Sigmoid colon (tissue), 7 donors: ENCODE data around the gene SLC8A3. TPM values are rescaled to one million over a fixed set of nuclear protein-coding genes. Genes with fewer than 3 reads are reported as not detected.
"Not testable (repeated sequence)": the region's sequence is repeated elsewhere in the genome, so short reads cannot be mapped to it uniquely, and the experiment has no call there.

Experiments
- DNase-seq: peaks from one replicate; pipeline ENCODE4 v3.0.0-alpha.2; 2019
- H3K27ac ChIP-seq, 4 donors: fragments of 200-600 bp; sonication (generic); one replicate each; pipeline ENCODE4 v1.5.1; 2016 to 2019; ENCODE audit warnings: mild to moderate bottlenecking in 1 of 4
- H3K27me3 ChIP-seq, 3 donors: fragments of 200-600 bp; sonication (generic); one replicate each; pipeline ENCODE4 v1.5.1; 2019; ENCODE audit warnings: mild to moderate bottlenecking in 1 of 3
- H3K36me3 ChIP-seq, 4 donors: fragments of 200-600 bp; sonication (generic); one replicate each; pipeline ENCODE4 v1.5.1; 2016 to 2019
- H3K4me1 ChIP-seq, 4 donors: fragments of 200-600 bp; sonication (generic); one replicate each; pipeline ENCODE4 v1.5.1; 2017 to 2019
- H3K4me3 ChIP-seq, 4 donors: fragments of 200-600 bp; sonication (generic); one replicate each; pipeline ENCODE4 v1.5.1; 2017 to 2019; ENCODE audit warnings: mild to moderate bottlenecking in 2 of 4, moderate library complexity in 1 of 4
- H3K9me3 ChIP-seq, 4 donors: fragments of 200-600 bp in 3 of 4; sonication (generic) in 3 of 4; one replicate each; pipeline versions ENCODE4 v1.5.1 to v1.6.1; 2013 to 2019
- EP300 ChIP-seq, 4 donors: sonication (generic); formaldehyde crosslinking; IDR thresholded peaks; one replicate each; pipeline ENCODE4 v1.6.1; 2017; ENCODE audit warnings: antibody characterized with exemption in 4 of 4
- POLR2A ChIP-seq, 2 donors: fragments of 450-650 bp; IDR thresholded peaks; one replicate each; pipeline ENCODE4 v1.6.1; 2016; ENCODE audit warnings: antibody characterized with exemption in 2 of 2, mild to moderate bottlenecking in 2 of 2, moderate library complexity in 2 of 2
- POLR2AphosphoS5 ChIP-seq, 4 donors: sonication (generic); formaldehyde crosslinking; IDR thresholded peaks; one replicate each; pipeline ENCODE4 v1.6.1; 2017; ENCODE audit warnings: antibody characterized with exemption in 4 of 4
- WGBS, 2 donors: extraction: QIAGEN DNeasy Blood & Tissue Kit; methylation state at CpG; one replicate each; pipeline ENCODE4 v1.1.7; 2013; 5-methylcytosine and 5-hydroxymethylcytosine counted together
- intact Hi-C: fragments of 100-400 bp; cut with DNase I; formaldehyde crosslinking; loops from one replicate; pipeline ENCODE4 v1.15.1; 2023
- polyA plus RNA-seq, 3 donors: library from polyadenylated mRNA; stranded (reverse); fragments of 200-250 nt; gene quantifications; one replicate each; pipeline ENCODE4 v1.2.3, GENCODE V29; 2013
- total RNA-seq, 4 donors: library from RNA; depleted of rRNA; stranded (reverse); fragments of >200 nt; gene quantifications; one replicate each; pipeline ENCODE4 v1.1.0, GENCODE V29; 2016
- TF ChIP-seq, protein P1 (sequence below), 4 experiments: fragments of 450-650 bp in 3 of 4; fragments of 200-600 bp in 1 of 4; IDR thresholded peaks; one replicate each; pipeline ENCODE4 v1.5.1; 2016 to 2019; ENCODE audit warnings: antibody characterized with exemption in 4 of 4, mild to moderate bottlenecking in 3 of 4, moderate library complexity in 2 of 4
- donor health status: healthy with polysubstance abuse.
- donor health status: Bipolar disorder and iron deficiency.
- donor health status: healthy.

SLC8A3 gene, protein sequence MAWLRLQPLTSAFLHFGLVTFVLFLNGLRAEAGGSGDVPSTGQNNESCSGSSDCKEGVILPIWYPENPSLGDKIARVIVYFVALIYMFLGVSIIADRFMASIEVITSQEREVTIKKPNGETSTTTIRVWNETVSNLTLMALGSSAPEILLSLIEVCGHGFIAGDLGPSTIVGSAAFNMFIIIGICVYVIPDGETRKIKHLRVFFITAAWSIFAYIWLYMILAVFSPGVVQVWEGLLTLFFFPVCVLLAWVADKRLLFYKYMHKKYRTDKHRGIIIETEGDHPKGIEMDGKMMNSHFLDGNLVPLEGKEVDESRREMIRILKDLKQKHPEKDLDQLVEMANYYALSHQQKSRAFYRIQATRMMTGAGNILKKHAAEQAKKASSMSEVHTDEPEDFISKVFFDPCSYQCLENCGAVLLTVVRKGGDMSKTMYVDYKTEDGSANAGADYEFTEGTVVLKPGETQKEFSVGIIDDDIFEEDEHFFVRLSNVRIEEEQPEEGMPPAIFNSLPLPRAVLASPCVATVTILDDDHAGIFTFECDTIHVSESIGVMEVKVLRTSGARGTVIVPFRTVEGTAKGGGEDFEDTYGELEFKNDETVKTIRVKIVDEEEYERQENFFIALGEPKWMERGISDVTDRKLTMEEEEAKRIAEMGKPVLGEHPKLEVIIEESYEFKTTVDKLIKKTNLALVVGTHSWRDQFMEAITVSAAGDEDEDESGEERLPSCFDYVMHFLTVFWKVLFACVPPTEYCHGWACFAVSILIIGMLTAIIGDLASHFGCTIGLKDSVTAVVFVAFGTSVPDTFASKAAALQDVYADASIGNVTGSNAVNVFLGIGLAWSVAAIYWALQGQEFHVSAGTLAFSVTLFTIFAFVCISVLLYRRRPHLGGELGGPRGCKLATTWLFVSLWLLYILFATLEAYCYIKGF
- total RNA-seq (under 1 TPM in 3 of 4 donors, not detected in 1; 0.27 to 0.82 (median 0.36) TPM), polyA plus RNA-seq (under 1 TPM in 1 of 3 donors, not detected in 2; 0.17 TPM)

DNA sequence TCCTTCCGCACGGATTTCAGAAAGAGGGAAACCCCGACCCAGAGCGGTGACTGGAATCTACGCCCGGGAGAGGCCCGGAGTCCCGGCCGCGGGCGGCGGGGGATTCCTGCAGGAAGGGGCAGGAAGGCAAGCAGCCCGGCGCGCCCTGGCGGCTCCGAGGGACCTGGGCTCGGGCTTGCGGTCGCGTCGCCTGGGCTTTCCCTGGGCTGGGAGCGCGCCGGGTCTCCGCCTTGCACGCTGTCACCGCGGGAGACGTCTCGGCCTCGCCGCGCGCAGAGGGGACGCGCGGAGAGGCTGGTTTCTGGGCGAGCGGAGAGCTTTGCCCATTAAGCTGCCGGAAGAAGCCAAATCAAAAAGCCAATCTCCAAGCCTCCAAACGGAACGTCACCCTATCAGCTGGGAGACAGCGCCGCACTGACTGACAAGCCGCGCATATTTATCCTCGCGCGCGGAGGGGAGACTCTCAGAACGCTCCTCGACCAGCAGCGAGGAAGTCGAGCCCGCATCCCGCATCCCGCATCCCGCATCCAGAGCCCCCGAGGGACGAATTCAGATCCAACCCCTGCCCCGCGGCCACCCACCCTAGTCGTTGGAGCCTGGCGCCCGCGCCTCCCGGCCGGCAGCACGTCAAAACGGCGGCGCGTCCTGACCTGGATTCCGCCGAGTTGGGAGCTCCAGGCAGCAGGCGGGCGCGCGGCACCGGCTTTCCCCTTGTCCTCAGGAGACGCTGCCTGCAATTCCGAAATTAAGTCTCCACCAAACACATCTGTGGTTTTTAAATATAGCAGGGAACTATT lies at the start of gene SLC8A3:
Gene SLC8A3, minus strand, starts transcription at position 293 of the 797 bp plus-strand sequence. CDS start 20,529 bp downstream, outside the sequence.
- Histone ChIP-seq H3K27ac (no peak within 1 kb of the TSS), H3K9me3 (no peaks in the 10 kb centered on the region), H3K27me3 (peaks cover 18 to 67% (median 33%) of the 10 kb centered on the region in 3 donors), H3K36me3 (no peaks in the 10 kb centered on the region), H3K4me1 (peaks cover 0 to 28% (median 22%) of the 10 kb centered on the region in 4 donors), H3K4me3 (peak within 1 kb of the TSS in 3 of 4 donors; percentile 29 to 50 (median 42))
- 1% methylated on average over 83 of the region's 83 CpGs for WGBS, 2 donors
- no peak for DNase-seq
- intact Hi-C loops: no loop called here
- TF ChIP-seq EP300 (IDR thresholded peaks at IDR 0.05) (no peak), POLR2A (IDR thresholded peaks at IDR 0.05) (no peak), POLR2AphosphoS5 (IDR thresholded peaks at IDR 0.05) (no peak)
- TF ChIP-seq, protein P1, sequence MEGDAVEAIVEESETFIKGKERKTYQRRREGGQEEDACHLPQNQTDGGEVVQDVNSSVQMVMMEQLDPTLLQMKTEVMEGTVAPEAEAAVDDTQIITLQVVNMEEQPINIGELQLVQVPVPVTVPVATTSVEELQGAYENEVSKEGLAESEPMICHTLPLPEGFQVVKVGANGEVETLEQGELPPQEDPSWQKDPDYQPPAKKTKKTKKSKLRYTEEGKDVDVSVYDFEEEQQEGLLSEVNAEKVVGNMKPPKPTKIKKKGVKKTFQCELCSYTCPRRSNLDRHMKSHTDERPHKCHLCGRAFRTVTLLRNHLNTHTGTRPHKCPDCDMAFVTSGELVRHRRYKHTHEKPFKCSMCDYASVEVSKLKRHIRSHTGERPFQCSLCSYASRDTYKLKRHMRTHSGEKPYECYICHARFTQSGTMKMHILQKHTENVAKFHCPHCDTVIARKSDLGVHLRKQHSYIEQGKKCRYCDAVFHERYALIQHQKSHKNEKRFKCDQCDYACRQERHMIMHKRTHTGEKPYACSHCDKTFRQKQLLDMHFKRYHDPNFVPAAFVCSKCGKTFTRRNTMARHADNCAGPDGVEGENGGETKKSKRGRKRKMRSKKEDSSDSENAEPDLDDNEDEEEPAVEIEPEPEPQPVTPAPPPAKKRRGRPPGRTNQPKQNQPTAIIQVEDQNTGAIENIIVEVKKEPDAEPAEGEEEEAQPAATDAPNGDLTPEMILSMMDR (IDR thresholded peaks at IDR 0.05): no peak

DNA sequence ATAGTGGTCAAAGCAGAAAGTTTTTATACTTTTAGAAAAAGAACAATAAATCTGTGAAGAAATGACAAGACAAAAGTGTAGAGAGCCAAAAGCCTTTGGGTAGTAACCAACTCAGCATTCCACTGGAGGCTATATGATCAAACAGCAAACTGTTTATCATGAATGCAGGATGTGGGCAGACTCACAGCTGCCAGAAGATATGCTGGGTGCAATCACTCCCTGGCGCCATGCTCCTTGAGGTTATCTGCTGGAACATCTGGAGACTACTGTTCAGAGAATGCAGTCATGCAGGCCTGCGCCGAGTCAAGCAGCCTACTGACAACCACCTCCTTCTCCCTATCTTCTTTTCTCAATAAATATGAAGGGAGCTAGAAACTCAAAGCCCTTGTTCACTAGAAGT lies 49.0 kb upstream of the SLC8A3 start:
- H3K4me3 ChIP-seq: no peak overlapping the region
- no peaks in the 10 kb centered on the region for H3K4me1 ChIP-seq
- WGBS, 2 donors: 79 to 88% methylated on average over 3 of the region's 3 CpGs
- H3K27ac ChIP-seq: no peak overlapping the region
- no peaks in the 10 kb centered on the region for H3K27me3 ChIP-seq
- DNase-seq: no peak
- peaks cover 0 to 2% (median 0%) of the 10 kb centered on the region in 4 donors for H3K9me3 ChIP-seq
- H3K36me3 ChIP-seq: no peaks in the 10 kb centered on the region
- TF ChIP-seq EP300 (IDR thresholded peaks at IDR 0.05): no peak
- no peak for TF ChIP-seq POLR2A (IDR thresholded peaks at IDR 0.05)
- TF ChIP-seq POLR2AphosphoS5 (IDR thresholded peaks at IDR 0.05): no peak
- TF ChIP-seq, protein P1 (IDR thresholded peaks at IDR 0.05): no peak
- intact Hi-C loops: no loop called here

DNA sequence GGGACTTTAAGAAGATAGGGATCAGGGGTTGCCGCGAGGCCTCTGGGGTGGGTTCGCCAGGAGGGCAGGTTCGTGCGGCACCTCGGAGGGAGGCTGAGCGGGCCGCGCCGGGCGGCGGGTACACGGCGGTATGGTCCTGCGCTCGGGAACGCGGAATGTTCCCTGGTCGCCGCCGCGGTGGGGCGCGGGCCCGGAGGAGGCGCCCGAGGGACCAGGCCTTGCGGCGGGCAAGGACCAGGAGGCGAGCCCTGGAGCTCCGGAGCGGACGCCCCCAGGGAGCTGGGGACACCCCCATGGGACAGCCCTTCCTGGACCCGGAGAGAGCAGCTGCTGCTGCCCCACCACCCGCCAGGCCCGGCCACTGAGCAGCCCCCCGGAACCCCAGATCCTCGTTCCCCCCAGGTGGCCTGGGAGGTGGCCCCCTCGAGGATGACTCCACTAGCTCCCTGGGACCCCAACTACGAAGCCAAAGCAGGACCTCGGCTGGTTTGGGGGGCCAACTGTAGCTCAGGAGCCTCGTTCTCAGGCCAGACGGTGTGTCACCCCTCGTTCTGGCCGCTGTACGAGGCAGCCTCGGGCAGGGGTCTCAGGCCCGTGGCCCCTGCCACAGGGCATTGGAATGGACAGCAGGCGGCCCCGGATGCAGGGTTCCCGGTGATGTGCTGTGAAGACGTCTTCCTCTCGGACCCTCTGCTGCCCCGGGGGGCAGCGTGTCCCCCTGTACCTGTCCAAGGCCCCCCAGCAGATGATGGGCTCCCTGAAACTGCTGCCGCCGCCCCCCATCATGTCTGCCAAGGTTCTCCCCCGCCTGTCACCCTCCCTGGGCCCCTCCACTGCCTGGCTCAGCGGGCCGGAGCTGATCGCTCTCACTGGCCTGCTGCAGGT lies 45.6 kb upstream of the SLC8A3 start:
- H3K4me3 ChIP-seq: no peak overlapping the region
- no peak overlapping the region for H3K27ac ChIP-seq
- DNase-seq: no peak
- intact Hi-C loops: no loop called here
- no peak for TF ChIP-seq POLR2A (IDR thresholded peaks at IDR 0.05)
- TF ChIP-seq, protein P1 (IDR thresholded peaks at IDR 0.05): no peak
- TF ChIP-seq POLR2AphosphoS5 (IDR thresholded peaks at IDR 0.05): no peak
- TF ChIP-seq EP300 (IDR thresholded peaks at IDR 0.05): no peak
- no peaks in the 10 kb centered on the region for H3K36me3 ChIP-seq
- no peaks in the 10 kb centered on the region for H3K4me1 ChIP-seq
- WGBS, 2 donors: 89 to 91% methylated on average over 61 of the region's 61 CpGs
- H3K27me3 ChIP-seq: no peaks in the 10 kb centered on the region
- H3K9me3 ChIP-seq: no peaks in the 10 kb centered on the region

DNA sequence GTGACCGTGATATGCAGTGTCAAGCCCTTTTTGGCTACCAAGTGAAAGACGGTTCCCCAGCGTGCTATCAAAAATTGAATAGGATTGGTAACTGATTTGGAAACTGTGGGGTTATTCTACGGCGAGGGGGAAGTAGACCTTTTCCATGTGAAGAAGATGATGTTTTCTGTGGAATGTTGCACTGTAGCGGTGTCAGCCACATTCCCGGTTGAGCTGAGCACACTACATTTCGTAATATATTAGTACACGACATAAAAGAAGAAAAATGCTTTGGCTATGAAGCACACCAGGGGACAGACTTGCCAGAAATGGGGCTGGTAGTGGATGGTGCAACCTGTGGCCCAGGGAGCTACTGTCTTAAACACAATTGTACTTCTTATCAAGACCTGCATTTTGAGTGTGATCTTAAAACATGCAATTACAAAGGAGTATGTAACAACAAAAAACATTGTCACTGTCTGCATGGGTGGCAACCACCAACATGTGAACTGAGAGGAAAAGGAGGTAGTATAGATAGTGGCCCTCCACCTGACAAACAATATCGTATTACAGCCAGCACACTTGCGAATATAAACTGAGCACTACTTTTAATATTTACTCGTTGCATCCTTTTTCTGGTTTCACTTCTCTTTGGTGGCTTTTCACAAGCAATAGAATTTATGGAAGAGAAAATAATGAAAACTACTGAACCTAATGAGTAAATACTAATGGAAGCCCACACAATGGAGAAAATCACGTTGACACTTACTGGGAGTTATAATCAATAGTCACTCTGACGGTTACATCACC lies 43.2 kb upstream of the SLC8A3 start:
- H3K4me3 ChIP-seq, DNase-seq, H3K4me1 ChIP-seq, H3K36me3 ChIP-seq, H3K27ac ChIP-seq, H3K27me3 ChIP-seq, intact Hi-C loops, H3K9me3 ChIP-seq: not testable (repeated sequence)
- WGBS, 2 donors: 82 to 85% methylated on average over 14 of the region's 14 CpGs

DNA sequence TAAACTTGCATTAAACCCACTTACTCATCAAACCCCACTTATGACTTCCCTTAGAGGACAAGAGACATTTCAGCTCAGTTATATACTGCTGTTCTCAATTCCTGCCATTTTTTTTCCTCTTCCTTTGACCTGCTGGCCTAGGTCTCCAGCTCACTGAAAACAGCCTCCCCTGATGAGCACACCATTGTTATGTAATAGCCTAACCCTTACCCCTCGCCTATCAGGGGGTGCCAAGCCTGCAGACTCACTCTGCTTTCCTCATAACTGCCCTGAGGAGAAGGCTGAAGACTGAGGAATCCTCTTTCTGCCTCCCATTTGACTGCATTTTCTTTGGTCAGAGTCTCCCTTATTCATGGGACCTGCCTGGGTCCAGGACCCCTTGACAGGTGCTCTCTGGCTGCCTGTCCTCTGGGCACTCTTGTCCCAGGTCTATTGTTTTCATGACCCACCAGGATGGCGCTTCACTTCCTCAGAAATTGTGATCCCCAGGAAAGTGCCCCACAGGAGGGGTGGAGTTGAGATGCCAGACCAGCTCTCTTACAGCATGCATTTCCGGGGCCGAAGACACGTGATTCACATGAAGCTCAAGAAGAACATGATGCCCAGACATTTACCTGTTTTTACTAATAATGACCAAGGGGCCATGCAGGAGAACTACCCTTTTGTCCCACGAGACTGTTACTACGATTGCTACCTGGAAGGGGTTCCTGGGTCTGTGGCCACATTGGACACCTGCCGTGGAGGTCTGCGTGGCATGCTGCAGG lies 41.3 kb upstream of the SLC8A3 start:
- H3K4me1 ChIP-seq, H3K9me3 ChIP-seq, H3K27me3 ChIP-seq, intact Hi-C loops, H3K4me3 ChIP-seq, H3K27ac ChIP-seq, DNase-seq, H3K36me3 ChIP-seq: not testable (repeated sequence)
- 76 to 84% methylated on average over 9 of the region's 9 CpGs for WGBS, 2 donors
